Trophoblast cell (in vitro differentiated cells and primary cell): Measurements from ENCODE around the gene KLHL40.

Source experiments
- DNase-seq, 2 donors: peaks; one replicate each; pipeline ENCODE4 v3.0.0-alpha.2; 2016
- H2AFZ ChIP-seq: 2 replicates; pipeline ENCODE4 v1.6.1; 2013; ENCODE audit warnings: low read length, moderate library complexity, mild to moderate bottlenecking; ENCODE audit not compliant: insufficient read depth, poor library complexity
- H2AK5ac ChIP-seq: 2 replicates; pipeline ENCODE4 v1.6.1; 2013; ENCODE audit warnings: mild to moderate bottlenecking, low read length
- H2BK120ac ChIP-seq: 2 replicates; pipeline ENCODE4 v1.6.1; 2013; ENCODE audit warnings: low read length, mild to moderate bottlenecking, moderate library complexity; ENCODE audit not compliant: insufficient read depth, poor library complexity
- H2BK12ac ChIP-seq: 2 replicates; pipeline ENCODE4 v1.6.1; 2013; ENCODE audit warnings: mild to moderate bottlenecking, low read length, moderate library complexity
- H2BK5ac ChIP-seq: 2 replicates; pipeline ENCODE4 v1.6.1; 2013; ENCODE audit warnings: low read length, low read depth, moderate library complexity, mild to moderate bottlenecking; ENCODE audit not compliant: poor library complexity
- H3K14ac ChIP-seq: 2 replicates; pipeline ENCODE4 v1.6.1; 2013; ENCODE audit warnings: mild to moderate bottlenecking, low read length
- H3K18ac ChIP-seq: 2 replicates; pipeline ENCODE4 v1.6.1; 2013; ENCODE audit warnings: mild to moderate bottlenecking, low read length
- H3K23ac ChIP-seq: 2 replicates; pipeline ENCODE4 v1.6.1; 2013; ENCODE audit warnings: low read length
- H3K27ac ChIP-seq: 2 replicates; pipeline ENCODE4 v1.5.1; 2013; ENCODE audit warnings: low read depth, mild to moderate bottlenecking, inconsistent platforms, low read length, moderate library complexity
- H3K27me3 ChIP-seq: 2 replicates; pipeline ENCODE4 v1.6.1; 2013; ENCODE audit warnings: inconsistent platforms, mild to moderate bottlenecking, low read length, moderate library complexity; ENCODE audit not compliant: insufficient read depth
- H3K36me3 ChIP-seq, 2 experiments: 1 replicate in 1 of 2; 2 replicates in 1 of 2; pipeline ENCODE4 v1.6.1; 2013; ENCODE audit warnings: low read length in 2 of 2, mild to moderate bottlenecking in 2 of 2, moderate library complexity in 1 of 2; ENCODE audit not compliant: insufficient read depth in 2 of 2, control insufficient read depth in 1 of 2
- H3K4ac ChIP-seq: 2 replicates; pipeline ENCODE4 v1.6.1; 2013; ENCODE audit warnings: low read depth, mild to moderate bottlenecking, low read length, moderate library complexity
- H3K4me1 ChIP-seq, 2 experiments: 1 replicate in 1 of 2; 2 replicates in 1 of 2; pipeline ENCODE4 v1.6.1; 2013; ENCODE audit warnings: low read length in 2 of 2, mild to moderate bottlenecking in 2 of 2, moderate library complexity in 1 of 2; ENCODE audit not compliant: insufficient read depth in 2 of 2, control insufficient read depth in 1 of 2
- H3K4me2 ChIP-seq: 2 replicates; pipeline ENCODE4 v1.6.1; 2013; ENCODE audit warnings: inconsistent platforms, mild to moderate bottlenecking, low read length, moderate library complexity
- H3K4me3 ChIP-seq: 2 replicates; pipeline ENCODE4 v1.5.1; 2013; ENCODE audit warnings: mild to moderate bottlenecking, low read depth, low read length, inconsistent platforms
- H3K79me1 ChIP-seq: one replicate; pipeline ENCODE4 v1.6.1; 2013; ENCODE audit warnings: low read length
- H3K79me2 ChIP-seq: 2 replicates; pipeline ENCODE4 v1.6.1; 2013; ENCODE audit warnings: low read length, mild to moderate bottlenecking; ENCODE audit not compliant: control insufficient read depth, insufficient read depth, poor library complexity
- H3K9ac ChIP-seq: 2 replicates; pipeline ENCODE4 v1.6.1; 2013; ENCODE audit warnings: mild to moderate bottlenecking, low read length
- H3K9me3 ChIP-seq: 2 replicates; pipeline ENCODE4 v1.6.1; 2013; ENCODE audit warnings: low read depth, mild to moderate bottlenecking, control low read depth, inconsistent platforms, low read length; ENCODE audit not compliant: insufficient read depth
- H4K12ac ChIP-seq: 2 replicates; pipeline ENCODE4 v1.6.1; 2013; ENCODE audit warnings: low read depth, mild to moderate bottlenecking, low read length, moderate library complexity
- H4K8ac ChIP-seq: 2 replicates; pipeline ENCODE4 v1.6.1; 2013; ENCODE audit warnings: low read depth, mild to moderate bottlenecking, low read length, moderate library complexity
- H4K91ac ChIP-seq: one replicate; pipeline ENCODE4 v1.6.1; 2013; ENCODE audit warnings: low read depth, mild to moderate bottlenecking, low read length, moderate library complexity
- WGBS: extraction: QIAGEN DNeasy Blood & Tissue Kit; methylation state at CpG from one replicate; pipeline ENCODE4 v1.1.7; 2013; ENCODE audit warnings: missing lambda C conversion rate; ENCODE audit not compliant: insufficient read length, insufficient coverage; ENCODE audit errors: extremely low coverage; 5-methylcytosine and 5-hydroxymethylcytosine counted together

The KLHL40 gene

DNA sequence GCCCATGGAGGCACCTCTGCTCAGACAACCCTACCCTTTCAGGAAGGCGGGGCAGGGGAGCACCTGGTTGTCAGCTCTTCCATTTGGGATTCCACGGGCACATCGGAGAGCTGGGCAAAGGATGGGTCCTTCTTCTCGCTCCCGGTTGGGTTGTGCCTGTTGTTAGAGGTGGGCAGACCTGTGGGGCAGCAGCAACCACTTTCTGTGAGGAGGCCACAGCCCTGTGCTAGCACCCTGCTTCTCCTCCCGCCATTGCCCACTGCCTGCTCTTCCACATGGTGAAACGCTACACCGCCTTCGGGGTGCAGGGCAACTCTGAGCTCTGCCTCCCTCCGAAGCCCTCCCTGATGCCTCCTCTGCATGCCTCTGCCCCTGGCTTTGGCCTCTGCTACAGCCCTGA is 24.3 kb downstream of the KLHL40 start:
- Histone ChIP-seq H4K8ac (no peak overlapping the region), H3K79me1 (no peaks in the 10 kb centered on the region), H3K23ac (no peak overlapping the region), H3K27ac (no peak overlapping the region), H2BK12ac (no peak overlapping the region), H2BK5ac (no peak overlapping the region), H2BK120ac (no peak overlapping the region), H3K79me2 (no peaks in the 10 kb centered on the region), H4K12ac (no peak overlapping the region), H2AFZ (no peak overlapping the region), H3K36me3 (no peaks in the 10 kb centered on the region), H4K91ac (no peak overlapping the region), H3K4ac (no peak overlapping the region), H3K4me2 (no peak overlapping the region), H3K14ac (no peak overlapping the region), H3K18ac (no peak overlapping the region), H3K9ac (no peak overlapping the region), H3K4me3 (no peak overlapping the region), H3K9me3 (peaks cover 1% of the 10 kb centered on the region), H2AK5ac (no peak overlapping the region), H3K4me1 (no peaks in the 10 kb centered on the region), H3K27me3 (no peaks in the 10 kb centered on the region)
- no CpG with 5 or more reads among the region's 10 CpGs for WGBS
- no peak for DNase-seq

DNA sequence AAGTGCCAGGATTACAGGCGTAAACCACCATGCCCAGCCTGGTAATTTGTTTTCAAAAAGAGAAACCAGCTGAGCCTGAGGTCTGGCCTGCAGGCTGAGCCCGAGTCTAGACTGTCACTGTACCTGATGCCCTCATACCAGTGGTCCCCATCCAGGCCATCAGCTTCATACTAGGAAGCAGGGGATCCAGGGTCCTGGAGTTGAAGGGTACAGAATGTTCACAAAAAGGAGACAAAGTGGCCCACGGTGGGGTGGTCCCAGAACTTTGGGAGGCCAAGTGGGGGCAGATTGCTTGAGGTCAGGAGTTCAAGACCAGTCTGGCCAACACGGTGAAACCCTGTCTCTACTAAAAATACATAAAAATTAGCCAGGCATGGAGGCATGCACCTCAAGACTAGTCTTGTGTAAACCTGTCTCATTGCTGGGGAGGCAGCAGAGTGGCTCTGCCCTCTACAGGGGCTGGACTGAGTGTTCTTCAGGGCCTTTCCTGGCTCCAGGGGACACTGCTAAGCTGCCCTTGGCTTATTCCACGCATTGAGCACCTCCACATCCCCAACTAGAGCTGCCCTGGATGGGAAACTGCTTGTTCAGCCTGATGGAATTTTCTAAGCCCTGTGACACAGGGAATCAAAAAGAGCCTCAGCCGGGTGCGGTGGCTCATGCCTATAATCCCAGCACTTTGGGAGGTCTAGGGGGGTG is 25.1 kb downstream of the KLHL40 start:
- H3K23ac ChIP-seq: no peak overlapping the region

DNA sequence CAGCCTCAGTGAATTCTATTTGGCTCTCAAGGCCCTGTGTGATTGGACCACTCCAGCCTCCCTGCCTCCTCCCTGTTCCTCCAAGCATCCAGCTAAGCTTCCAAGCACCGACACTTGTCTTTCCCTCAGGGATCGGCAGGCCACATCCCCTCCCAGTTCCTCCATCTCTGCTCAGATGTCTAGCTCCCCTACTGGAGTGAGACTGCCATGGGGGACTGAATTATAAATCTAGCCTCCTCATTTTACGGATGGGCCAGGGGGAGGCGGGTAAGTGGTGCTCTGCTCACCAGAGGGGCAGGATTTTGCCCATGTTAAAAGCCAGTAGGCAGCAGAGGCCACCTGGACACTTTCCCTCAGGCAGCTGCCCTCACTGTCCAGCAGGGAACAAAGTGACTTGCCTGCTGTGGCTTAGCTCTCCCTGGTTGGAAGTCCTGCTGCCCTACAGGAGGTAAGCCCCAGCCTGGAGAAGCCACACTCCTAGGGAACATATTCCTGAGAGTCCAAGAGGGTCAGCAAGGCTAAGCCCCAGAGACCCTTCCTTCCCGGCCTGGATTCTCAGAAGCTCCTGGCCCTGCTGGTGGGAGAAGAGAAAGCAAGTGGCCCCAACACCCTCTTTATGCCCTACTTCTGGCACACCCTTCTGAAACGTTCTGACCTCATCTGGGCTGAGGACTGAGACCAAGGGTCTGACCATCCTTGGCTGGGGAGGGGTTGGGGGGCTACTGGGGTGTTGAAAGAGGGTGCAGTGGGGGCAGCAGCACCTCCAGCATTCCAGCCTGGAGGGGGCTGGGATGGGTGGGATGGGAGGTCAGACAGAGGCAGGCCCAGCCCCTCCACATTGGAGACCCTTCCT is 26.4 kb downstream of the KLHL40 start:
- Histone ChIP-seq H2AK5ac (no peak overlapping the region), H2AFZ (no peak overlapping the region), H3K9me3 (peaks cover 1% of the 10 kb centered on the region), H4K8ac (no peak overlapping the region), H3K4me1 (no peaks in the 10 kb centered on the region), H3K4ac (no peak overlapping the region), H3K4me2 (no peak overlapping the region), H3K23ac (no peak overlapping the region), H2BK5ac (no peak overlapping the region), H4K12ac (no peak overlapping the region), H3K79me2 (no peaks in the 10 kb centered on the region), H2BK12ac (no peak overlapping the region), H3K27me3 (no peaks in the 10 kb centered on the region), H3K18ac (no peak overlapping the region), H3K14ac (no peak overlapping the region), H3K27ac (no peak overlapping the region), H3K36me3 (no peaks in the 10 kb centered on the region), H2BK120ac (no peak overlapping the region), H4K91ac (no peak overlapping the region), H3K4me3 (no peak overlapping the region), H3K79me1 (no peaks in the 10 kb centered on the region), H3K9ac (no peak overlapping the region)
- no CpG with 5 or more reads among the region's 6 CpGs for WGBS
- peak in 1 of 2 donors; percentile 2 for DNase-seq

More for the DNA sequence above, 25.1 kb downstream of the KLHL40 start:
- Histone ChIP-seq H3K9ac (no peak overlapping the region), H3K79me2 (no peaks in the 10 kb centered on the region), H4K91ac (no peak overlapping the region), H3K18ac (no peak overlapping the region), H4K8ac (no peak overlapping the region), H2BK120ac (no peak overlapping the region), H2BK5ac (no peak overlapping the region), H2BK12ac (no peak overlapping the region), H3K4ac (no peak overlapping the region), H3K36me3 (no peaks in the 10 kb centered on the region), H3K9me3 (peaks cover 1% of the 10 kb centered on the region), H3K4me2 (no peak overlapping the region), H2AFZ (no peak overlapping the region), H3K27ac (no peak overlapping the region), H2AK5ac (no peak overlapping the region), H3K4me1 (no peaks in the 10 kb centered on the region), H4K12ac (no peak overlapping the region), H3K27me3 (no peaks in the 10 kb centered on the region), H3K4me3 (no peak overlapping the region), H3K14ac (no peak overlapping the region), H3K79me1 (no peaks in the 10 kb centered on the region)
- DNase-seq: no peak
- no CpG with 5 or more reads among the region's 7 CpGs for WGBS

GRCh38 chr3:42712344-42712648 is 27.0 kb downstream of the KLHL40 start:
- Histone ChIP-seq H3K23ac (no peak overlapping the region), H2AFZ (no peak overlapping the region), H4K8ac (no peak overlapping the region), H3K79me1 (no peaks in the 10 kb centered on the region), H3K27ac (no peak overlapping the region), H4K12ac (no peak overlapping the region), H3K4ac (no peak overlapping the region), H3K79me2 (no peaks in the 10 kb centered on the region), H3K14ac (no peak overlapping the region), H3K9me3 (peaks cover 1% of the 10 kb centered on the region), H3K36me3 (no peaks in the 10 kb centered on the region), H2BK12ac (no peak overlapping the region), H2BK120ac (no peak overlapping the region), H3K4me2 (no peak overlapping the region), H2BK5ac (no peak overlapping the region), H3K18ac (no peak overlapping the region), H3K9ac (no peak overlapping the region), H4K91ac (no peak overlapping the region), H3K4me3 (no peak overlapping the region), H2AK5ac (no peak overlapping the region), H3K4me1 (no peaks in the 10 kb centered on the region), H3K27me3 (no peaks in the 10 kb centered on the region)
- WGBS: no CpG with 5 or more reads among the region's 4 CpGs
- no peak for DNase-seq
